H9 (cell line): ENCODE measurements around the gene RASSF8. TPM values are rescaled to one million over a fixed set of nuclear protein-coding genes. Genes with fewer than 3 reads are reported as not detected.

Experiments used
- DNase-seq: peaks from one replicate; pipeline ENCODE4 v3.0.0-alpha.2; 2017
- H2AFZ ChIP-seq: one replicate; pipeline ENCODE4 v1.6.1; 2013; ENCODE audit warnings: mild to moderate bottlenecking, low read length, control low read depth, moderate library complexity
- H2AK5ac ChIP-seq: 2 replicates; pipeline ENCODE4 v1.6.1; 2013; ENCODE audit warnings: low read length, control low read depth, mixed read lengths; ENCODE audit not compliant: insufficient read length
- H2BK120ac ChIP-seq: one replicate; pipeline ENCODE4 v1.6.1; 2013; ENCODE audit warnings: low read depth, mild to moderate bottlenecking, low read length, control low read depth, inconsistent platforms; ENCODE audit not compliant: poor library complexity, severe bottlenecking
- H2BK12ac ChIP-seq: 2 replicates; pipeline ENCODE4 v1.6.1; 2013; ENCODE audit warnings: low read length, control low read depth, mixed read lengths, low read depth; ENCODE audit not compliant: insufficient read length
- H2BK15ac ChIP-seq: 2 replicates; pipeline ENCODE4 v1.6.1; 2013; ENCODE audit warnings: low read depth, low read length, control low read depth
- H2BK20ac ChIP-seq: one replicate; pipeline ENCODE4 v1.6.1; 2013; ENCODE audit warnings: low read depth, mild to moderate bottlenecking, low read length, control low read depth, inconsistent platforms; ENCODE audit not compliant: poor library complexity, severe bottlenecking
- H2BK5ac ChIP-seq: 2 replicates; pipeline ENCODE4 v1.6.1; 2013; ENCODE audit warnings: low read length, control low read depth, mixed read lengths; ENCODE audit not compliant: insufficient read length
- H3K14ac ChIP-seq: 2 replicates; pipeline ENCODE4 v1.6.1; 2013; ENCODE audit warnings: low read length, control low read depth; ENCODE audit not compliant: insufficient read depth
- H3K18ac ChIP-seq: 2 replicates; pipeline ENCODE4 v1.6.1; 2013; ENCODE audit warnings: low read depth, mild to moderate bottlenecking, mixed read lengths, low read length, control low read depth; ENCODE audit not compliant: insufficient read length
- H3K23ac ChIP-seq: 2 replicates; pipeline ENCODE4 v1.6.1; 2013; ENCODE audit warnings: low read length, control low read depth, mixed read lengths, low read depth; ENCODE audit not compliant: insufficient read length
- H3K23me2 ChIP-seq: 2 replicates; pipeline ENCODE4 v1.6.1; 2013; ENCODE audit warnings: low read depth, mild to moderate bottlenecking, mixed read lengths, low read length, control low read depth; ENCODE audit not compliant: insufficient read length, poor library complexity, severe bottlenecking
- H3K27ac ChIP-seq: 2 replicates; pipeline ENCODE4 v1.5.1; 2013; ENCODE audit warnings: low read length, control low read depth, mixed read lengths, low read depth; ENCODE audit not compliant: insufficient read length
- H3K27me3 ChIP-seq: 2 replicates; pipeline ENCODE4 v1.6.1; 2013; ENCODE audit warnings: low read length, control low read depth, inconsistent platforms; ENCODE audit not compliant: insufficient read depth
- H3K4ac ChIP-seq: 2 replicates; pipeline ENCODE4 v1.6.1; 2013; ENCODE audit warnings: low read depth, mild to moderate bottlenecking, control low read depth, inconsistent platforms, low read length, moderate library complexity
- H3K4me1 ChIP-seq: 2 replicates; pipeline ENCODE4 v1.6.1; 2013; ENCODE audit warnings: low read length, control low read depth, inconsistent platforms; ENCODE audit not compliant: insufficient read depth
- H3K4me2 ChIP-seq: 2 replicates; pipeline ENCODE4 v1.6.1; 2013; ENCODE audit warnings: low read length, control low read depth, mixed read lengths; ENCODE audit not compliant: insufficient read length, insufficient read depth
- H3K56ac ChIP-seq: 2 replicates; pipeline ENCODE4 v1.6.1; 2013; ENCODE audit warnings: low read depth, mild to moderate bottlenecking, mixed read lengths, low read length, control low read depth; ENCODE audit not compliant: insufficient read length
- H3K79me1 ChIP-seq: 2 replicates; pipeline ENCODE4 v1.6.1; 2013; ENCODE audit warnings: low read depth, mild to moderate bottlenecking, moderate library complexity, low read length, control low read depth, inconsistent platforms; ENCODE audit not compliant: insufficient read depth, poor library complexity, severe bottlenecking
- H3K79me2 ChIP-seq: 2 replicates; pipeline ENCODE4 v1.6.1; 2013; ENCODE audit warnings: low read length, control low read depth, inconsistent platforms; ENCODE audit not compliant: insufficient read depth
- H3K9ac ChIP-seq: 2 replicates; pipeline ENCODE4 v1.6.1; 2013; ENCODE audit warnings: low read length, control low read depth, mixed read lengths; ENCODE audit not compliant: insufficient read length; ENCODE audit errors: extremely low read depth
- H3K9me3 ChIP-seq: one replicate; pipeline ENCODE4 v1.6.1; 2013; ENCODE audit warnings: low read depth, low read length, inconsistent platforms; ENCODE audit not compliant: control insufficient read depth
- H3T11ph ChIP-seq: one replicate; pipeline ENCODE4 v1.6.1; 2013; ENCODE audit warnings: mild to moderate bottlenecking, low read length, control low read depth, inconsistent platforms
- H4K20me1 ChIP-seq: one replicate; pipeline ENCODE4 v1.6.1; 2013; ENCODE audit not compliant: control insufficient read depth, insufficient read length, insufficient read depth
- H4K5ac ChIP-seq: 2 replicates; pipeline ENCODE4 v1.6.1; 2013; ENCODE audit warnings: low read depth, mild to moderate bottlenecking, mixed read lengths, low read length, control low read depth; ENCODE audit not compliant: insufficient read length
- H4K8ac ChIP-seq: replicated peaks from 2 replicates; pipeline ENCODE4 v1.6.1; 2013; ENCODE audit warnings: low read length, control low read depth, mixed read lengths, low read depth; ENCODE audit not compliant: insufficient read length
- H4K91ac ChIP-seq: 2 replicates; pipeline ENCODE4 v1.6.1; 2013; ENCODE audit warnings: low read depth, mild to moderate bottlenecking, moderate library complexity, mixed read lengths, low read length, control low read depth; ENCODE audit not compliant: insufficient read length
- H3K27ac Mint-ChIP-seq, 3 experiments: 2 replicates in 2 of 3; 3 replicates in 1 of 3; pipeline ENCODE4 v1.8.0; 2020 to 2021; ENCODE audit warnings: mixed read lengths in 3 of 3, mild to moderate bottlenecking in 1 of 3, moderate library complexity in 1 of 3
- H3K27me3 Mint-ChIP-seq: 2 replicates; pipeline ENCODE4 v1.8.0; 2021; ENCODE audit warnings: low read depth, mild to moderate bottlenecking, moderate library complexity, mixed read lengths
- H3K36me3 Mint-ChIP-seq, 3 experiments: 2 replicates in 2 of 3; 3 replicates in 1 of 3; pipeline ENCODE4 v1.8.0; 2020 to 2021; ENCODE audit warnings: low read depth in 3 of 3, mixed read lengths in 3 of 3; ENCODE audit not compliant: insufficient read depth in 1 of 3
- H3K4me1 Mint-ChIP-seq, 2 experiments: 2 replicates each; pipeline ENCODE4 v1.8.0; 2020; ENCODE audit warnings: mixed read lengths in 2 of 2
- H3K4me3 Mint-ChIP-seq, 2 experiments: 2 replicates in 1 of 2; 3 replicates in 1 of 2; pipeline ENCODE4 v1.8.0; 2020 to 2021; ENCODE audit warnings: mild to moderate bottlenecking in 2 of 2, mixed read lengths in 2 of 2, moderate library complexity in 1 of 2
- H3K9me3 Mint-ChIP-seq, 2 experiments: 2 replicates in 1 of 2; 3 replicates in 1 of 2; pipeline ENCODE4 v1.8.0; 2020; ENCODE audit warnings: mild to moderate bottlenecking in 2 of 2, mixed read lengths in 2 of 2, moderate library complexity in 1 of 2
- CTCF ChIP-seq: fragments of 200-600 bp; sonication (generic); conservative IDR thresholded peaks from 3 replicates; pipeline ENCODE4 v1.8.0; 2021; ENCODE audit warnings: antibody characterized with exemption, mild to moderate bottlenecking
- WGBS: extraction: QIAGEN DNeasy Blood & Tissue Kit; methylation state at CpG from one replicate; pipeline ENCODE4 v1.1.7; 2013; ENCODE audit warnings: missing lambda C conversion rate, low lambda C conversion rate, mixed read lengths; ENCODE audit not compliant: insufficient read length; ENCODE audit errors: extremely low coverage; 5-methylcytosine and 5-hydroxymethylcytosine counted together
- total RNA-seq: library from RNA; stranded (reverse); gene quantifications from 2 replicates; pipeline ENCODE4 v1.2.1, GENCODE V29; 2021

RASSF8 gene
- total RNA-seq, 1 experiment from 2014 or later = 38.8 TPM

DNA sequence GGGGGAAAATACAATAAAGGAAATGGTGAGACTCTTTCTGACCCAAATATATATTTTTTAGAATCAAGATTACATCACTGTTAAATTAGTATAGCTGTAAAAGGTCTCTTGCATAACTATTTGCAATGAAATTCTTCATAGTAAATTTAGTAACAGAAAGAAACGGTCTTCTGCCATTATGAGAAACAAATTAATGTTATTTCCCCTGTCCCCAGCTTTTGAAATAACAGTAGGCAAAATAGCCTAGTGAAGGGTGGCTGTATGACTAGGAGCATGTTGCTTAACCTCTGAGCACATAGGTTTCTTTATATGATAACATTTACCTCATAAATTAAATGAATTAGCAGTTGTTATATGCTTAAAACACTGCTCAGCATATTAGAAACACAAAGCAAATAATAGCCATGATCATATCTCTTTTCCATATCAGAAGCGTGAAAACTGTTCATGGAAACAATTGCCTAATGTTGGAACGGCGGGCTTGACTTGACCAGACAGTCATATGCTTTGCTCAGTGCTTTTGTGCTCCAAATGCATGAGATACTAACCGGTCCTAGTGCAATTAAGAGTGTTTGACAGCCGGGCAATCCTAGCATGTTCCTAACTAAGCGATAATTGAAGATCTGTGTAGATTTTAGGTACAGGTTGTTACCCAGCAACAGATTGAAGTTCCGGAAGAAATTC, 142.3 kb downstream of the RASSF8 start:
- no peaks in the 10 kb centered on the region for H3K9me3 ChIP-seq
- no peaks in the 10 kb centered on the region; the same call in 1 of the 2 replicates for H3K27me3 Mint-ChIP-seq
- H3T11ph ChIP-seq = no peak overlapping the region
- no peaks in the 10 kb centered on the region for H3K36me3 Mint-ChIP-seq
- no peak overlapping the region for H3K14ac ChIP-seq
- H3K9me3 Mint-ChIP-seq = no peaks in the 10 kb centered on the region
- H4K8ac ChIP-seq = no peak overlapping the region
- no peaks in the 10 kb centered on the region for H3K4me1 ChIP-seq
- no peak overlapping the region for H2AFZ ChIP-seq
- H3K4ac ChIP-seq = no peak overlapping the region
- H3K79me2 ChIP-seq = no peaks in the 10 kb centered on the region
- H2BK20ac ChIP-seq = no peak overlapping the region
- H2AK5ac ChIP-seq = no peak overlapping the region
- no peak overlapping the region for H2BK5ac ChIP-seq
- H3K23me2 ChIP-seq = no peaks in the 10 kb centered on the region
- H3K9ac ChIP-seq = no peak overlapping the region
- no peak overlapping the region for H4K91ac ChIP-seq
- no peak overlapping the region for H3K56ac ChIP-seq
- no peak overlapping the region for H3K18ac ChIP-seq
- no peak overlapping the region for H3K4me3 Mint-ChIP-seq
- H2BK120ac ChIP-seq = no peak overlapping the region
- no peak overlapping the region for H2BK15ac ChIP-seq
- H3K23ac ChIP-seq = no peak overlapping the region
- WGBS = no CpG with 5 or more reads among the region's 8 CpGs
- no peak overlapping the region for H4K5ac ChIP-seq
- peaks cover 7 to 8% of the 10 kb centered on the region in 2 experiments for H3K4me1 Mint-ChIP-seq
- H3K79me1 ChIP-seq = no peaks in the 10 kb centered on the region
- H4K20me1 ChIP-seq = no peaks in the 10 kb centered on the region
- no peak overlapping the region for H3K27ac ChIP-seq
- no peak overlapping the region for H2BK12ac ChIP-seq
- H3K27ac Mint-ChIP-seq = no peak overlapping the region; a peak in 1 of 7 replicates
- DNase-seq = no peak
- no peaks in the 10 kb centered on the region for H3K27me3 ChIP-seq
- no peak overlapping the region for H3K4me2 ChIP-seq
- TF ChIP-seq CTCF = no peak
